H1 (cell line): ENCODE results near the gene DHRS3. TPM values are rescaled to one million over a fixed set of nuclear protein-coding genes. Genes with fewer than 3 reads are reported as not detected.

Experiments used
- CTCF ChIA-PET: fragments of 300-600 bp; sonication (Branson Sonifier 250); formaldehyde crosslinking; loops from one replicate; lab custom pipeline; 2021; ENCODE audit not compliant: partially characterized antibody; lab: Charles Lee
- POLR2A ChIA-PET: fragments of 300-600 bp; sonication (Branson Sonifier 250); formaldehyde crosslinking; loops from one replicate; lab custom pipeline; 2021; ENCODE audit warnings: inconsistent platforms; ENCODE audit not compliant: partially characterized antibody; lab: Charles Lee
- DNase-seq, 2 experiments: peaks; one replicate each; pipeline versions ENCODE4 v3.0.0 to v3.0.0-alpha.2; 2010 to 2022; ENCODE audit warnings: low spot score in 2 of 2, low read depth in 1 of 2, mixed read lengths in 1 of 2
- FAIRE-seq: peaks from 2 replicates; lab custom pipeline; 2011; peaks lifted over from hg19 to GRCh38; lab: Jason Lieb, UNC
- H2AFZ ChIP-seq: 2 replicates; pipeline ENCODE4 v1.8.1; 2012; ENCODE audit warnings: low read length, inconsistent platforms
- H2AK5ac ChIP-seq: 2 replicates; pipeline ENCODE4 v1.6.1; 2013; ENCODE audit warnings: low read depth, low read length
- H2BK120ac ChIP-seq: replicated peaks from 2 replicates; pipeline ENCODE3; 2013; ENCODE audit warnings: low read depth, low read length, inconsistent platforms
- H2BK12ac ChIP-seq: 2 replicates; pipeline ENCODE4 v1.6.1; 2013; ENCODE audit warnings: low read depth, low read length
- H2BK15ac ChIP-seq: 2 replicates; pipeline ENCODE4 v1.6.1; 2013; ENCODE audit warnings: low read length
- H2BK20ac ChIP-seq: 2 replicates; pipeline ENCODE4 v1.6.1; 2013; ENCODE audit warnings: low read length
- H2BK5ac ChIP-seq: 2 replicates; pipeline ENCODE4 v1.6.1; 2013; ENCODE audit warnings: low read depth, low read length
- H3K14ac ChIP-seq: 2 replicates; pipeline ENCODE4 v1.6.1; 2013; ENCODE audit warnings: inconsistent platforms; ENCODE audit not compliant: insufficient read length
- H3K18ac ChIP-seq: 2 replicates; pipeline ENCODE4 v1.6.1; 2013; ENCODE audit warnings: low read length; ENCODE audit errors: extremely low read depth
- H3K23ac ChIP-seq: 2 replicates; pipeline ENCODE4 v1.6.1; 2013; ENCODE audit warnings: inconsistent platforms; ENCODE audit not compliant: insufficient read length
- H3K23me2 ChIP-seq: 2 replicates; pipeline ENCODE4 v1.6.1; 2013; ENCODE audit warnings: low read depth, low read length
- H3K27ac ChIP-seq: 2 replicates; pipeline ENCODE4 v1.6.1; 2011; ENCODE audit warnings: low read depth, low read length, inconsistent platforms
- H3K27me3 ChIP-seq, 4 experiments: replicated peaks in 1 of 4; 1 replicate in 1 of 4; 2 replicates in 3 of 4; pipeline versions ENCODE4 v1.6.1 to v1.8.1; 2011 to 2013; ENCODE audit warnings: low read length in 3 of 4, mild to moderate bottlenecking in 3 of 4, inconsistent platforms in 2 of 4, mixed read lengths in 2 of 4, moderate library complexity in 1 of 4; ENCODE audit not compliant: control insufficient read depth in 3 of 4, insufficient read depth in 3 of 4; ENCODE audit errors: extremely low read depth in 1 of 4
- H3K36me3 ChIP-seq, 4 experiments: 2 replicates each; pipeline versions ENCODE4 v1.6.1 to v1.8.1; 2011 to 2013; ENCODE audit warnings: mild to moderate bottlenecking in 4 of 4, low read length in 3 of 4, moderate library complexity in 2 of 4, control low read depth in 1 of 4, inconsistent platforms in 1 of 4; ENCODE audit not compliant: insufficient read depth in 4 of 4, control insufficient read depth in 2 of 4
- H3K4ac ChIP-seq: replicated peaks from 2 replicates; pipeline ENCODE3; 2013; ENCODE audit warnings: low read length, low read depth, mixed read lengths, inconsistent platforms; ENCODE audit not compliant: insufficient read length
- H3K4me1 ChIP-seq, 4 experiments: replicated peaks in 1 of 4; 1 replicate in 1 of 4; 2 replicates in 3 of 4; pipeline versions ENCODE4 v1.6.1 to v1.8.1; 2011 to 2013; ENCODE audit warnings: low read length in 3 of 4, inconsistent platforms in 2 of 4, mixed read lengths in 1 of 4; ENCODE audit not compliant: insufficient read depth in 4 of 4, control insufficient read depth in 3 of 4
- H3K4me2 ChIP-seq, 2 experiments: 2 replicates each; pipeline versions ENCODE4 v1.6.1 to v1.8.1; 2011 to 2013; ENCODE audit warnings: low read depth in 2 of 2, low read length in 2 of 2, control low read depth in 1 of 2, inconsistent platforms in 1 of 2, mild to moderate bottlenecking in 1 of 2; ENCODE audit not compliant: insufficient read depth in 1 of 2
- H3K4me3 ChIP-seq, 4 experiments: fragments of 200-600, 300-600 bp in 1 of 4; sonication (generic), shearing (Covaris generic), sonication (Bioruptor Twin) in 1 of 4; 2 replicates each; pipeline versions ENCODE4 v1.5.1 to v1.8.1; 2011 to 2016; ENCODE audit warnings: low read length in 4 of 4, low read depth in 3 of 4, control low read depth in 2 of 4, inconsistent platforms in 2 of 4, mild to moderate bottlenecking in 2 of 4, mixed read lengths in 1 of 4, moderate library complexity in 1 of 4; ENCODE audit not compliant: insufficient read depth in 2 of 4; ENCODE audit errors: extremely low read depth in 1 of 4
- H3K56ac ChIP-seq: replicated peaks from 2 replicates; pipeline ENCODE3; 2013; ENCODE audit warnings: low read depth, mild to moderate bottlenecking, mixed read lengths, low read length, inconsistent platforms; ENCODE audit not compliant: insufficient read length
- H3K79me1 ChIP-seq: 2 replicates; pipeline ENCODE4 v1.6.1; 2013; ENCODE audit warnings: low read depth, low read length, control low read depth
- H3K79me2 ChIP-seq, 2 experiments: 2 replicates each; pipeline versions ENCODE4 v1.6.1 to v1.8.1; 2012 to 2013; ENCODE audit warnings: low read length in 2 of 2, mild to moderate bottlenecking in 2 of 2, inconsistent platforms in 1 of 2; ENCODE audit not compliant: insufficient read depth in 2 of 2, control insufficient read depth in 1 of 2
- H3K9ac ChIP-seq, 4 experiments: replicated peaks in 1 of 4; 1 replicate in 1 of 4; 2 replicates in 3 of 4; pipeline versions ENCODE4 v1.6.1 to v1.8.1; 2011 to 2013; ENCODE audit warnings: low read depth in 3 of 4, low read length in 3 of 4, control low read depth in 2 of 4, mild to moderate bottlenecking in 2 of 4, moderate library complexity in 2 of 4, inconsistent platforms in 1 of 4; ENCODE audit errors: extremely low read depth in 1 of 4
- H3K9me3 ChIP-seq, 2 experiments: 2 replicates each; pipeline versions ENCODE4 v1.6.1 to v1.8.1; 2012 to 2013; ENCODE audit warnings: mild to moderate bottlenecking in 2 of 2, moderate library complexity in 2 of 2, control low read depth in 1 of 2, inconsistent platforms in 1 of 2, low read depth in 1 of 2, low read length in 1 of 2, mixed read lengths in 1 of 2; ENCODE audit not compliant: insufficient read depth in 2 of 2
- H4K20me1 ChIP-seq, 2 experiments: replicated peaks in 1 of 2; 2 replicates each; pipeline versions ENCODE3 to v1.8.1; 2011 to 2013; ENCODE audit warnings: inconsistent platforms in 2 of 2, low read length in 2 of 2, mild to moderate bottlenecking in 1 of 2; ENCODE audit not compliant: insufficient read depth in 2 of 2, control insufficient read depth in 1 of 2
- H4K5ac ChIP-seq: 2 replicates; pipeline ENCODE4 v1.6.1; 2013; ENCODE audit warnings: low read length, low read depth, mixed read lengths, inconsistent platforms; ENCODE audit not compliant: insufficient read length
- H4K8ac ChIP-seq: 2 replicates; pipeline ENCODE4 v1.8.0; 2013; ENCODE audit warnings: mild to moderate bottlenecking, moderate library complexity, low read length, inconsistent platforms; ENCODE audit not compliant: insufficient read depth; ENCODE audit errors: extremely low read depth
- H4K91ac ChIP-seq: replicated peaks from 2 replicates; pipeline ENCODE3; 2013; ENCODE audit warnings: low read length, mixed read lengths, inconsistent platforms; ENCODE audit not compliant: insufficient read length
- BCL11A ChIP-seq, 2 experiments: IDR thresholded peaks; one replicate each; pipeline ENCODE4 v1.6.1; 2011; ENCODE audit warnings: low read depth in 2 of 2, low read length in 2 of 2, mild to moderate bottlenecking in 2 of 2
- CHD1 ChIP-seq: IDR thresholded peaks from 2 replicates; pipeline ENCODE4 v1.6.1; 2012; ENCODE audit warnings: low read depth, low read length, improper control_type of control experiment
- CREB1 ChIP-seq: IDR thresholded peaks from 2 replicates; pipeline ENCODE4 v1.6.1; 2012; ENCODE audit warnings: inconsistent platforms
- HDAC6 ChIP-seq: IDR thresholded peaks from one replicate; pipeline ENCODE4 v1.7.1; 2012; ENCODE audit warnings: low read depth, mild to moderate bottlenecking, inconsistent platforms, low read length, moderate library complexity
- PHF8 ChIP-seq: fragments of 200-600 bp; sonication (generic); conservative IDR thresholded peaks from 2 replicates; pipeline ENCODE4 v1.7.1; 2012; ENCODE audit warnings: low read depth, mild to moderate bottlenecking, inconsistent platforms, low read length, moderate library complexity
- POLR2A ChIP-seq, 2 experiments: IDR thresholded peaks; 1 replicate in 1 of 2; 2 replicates in 1 of 2; pipeline ENCODE4 v1.6.1; 2011; ENCODE audit warnings: low read depth in 2 of 2, low read length in 2 of 2, mild to moderate bottlenecking in 2 of 2; ENCODE audit errors: control extremely low read depth in 1 of 2
- RBBP5 ChIP-seq: IDR thresholded peaks from 2 replicates; pipeline ENCODE4 v1.7.1; 2012; ENCODE audit warnings: low read depth, mild to moderate bottlenecking, inconsistent platforms, low read length, moderate library complexity, borderline replicate concordance
- SUZ12 ChIP-seq: fragments of 200-600 bp; sonication (generic); IDR thresholded peaks from 2 replicates; pipeline ENCODE4 v1.6.1; 2012; ENCODE audit warnings: mild to moderate bottlenecking, inconsistent platforms, low read length, moderate library complexity, mixed read lengths
- YY1 ChIP-seq: IDR thresholded peaks from 2 replicates; pipeline ENCODE4 v1.6.1; 2011; ENCODE audit warnings: low read depth, mild to moderate bottlenecking, low read length
- WGBS, 2 experiments: shearing (Covaris generic) in 1 of 2; methylation state at CpG; one replicate each; pipeline versions ENCODE4 v1.1.6 to v1.1.7; 2013 to 2015; ENCODE audit warnings: low lambda C conversion rate in 2 of 2, mixed read lengths in 2 of 2, inconsistent platforms in 1 of 2, low coverage in 1 of 2, missing lambda C conversion rate in 1 of 2; ENCODE audit not compliant: insufficient replicate concordance in 2 of 2, insufficient coverage in 1 of 2, insufficient read length in 1 of 2; ENCODE audit errors: extremely low coverage in 1 of 2, missing lambda C conversion rate in 1 of 2; 5-methylcytosine and 5-hydroxymethylcytosine counted together
- polyA plus RNA-seq, 7 experiments: library from polyadenylated mRNA; depleted of rRNA in 3 of 7; stranded (reverse) in 5 of 7; unstranded in 2 of 7; fragments of >200 nt in 5 of 7; fragments of 200-250 nt in 2 of 7; gene quantifications; 1 replicate in 5 of 7; 2 replicates in 1 of 7; 4 replicates in 1 of 7; pipeline versions ENCODE4 v1.2.1 to v1.2.3, GENCODE V29; 2011 to 2013; ENCODE audit warnings: missing spikeins in 2 of 7, mixed read lengths in 2 of 7
- total RNA-seq: library from RNA; stranded (reverse); fragmentation: NEBNext Ultra II Directional; extraction: Animal tissue kit (Norgen Biotek cat#: 25700); gene quantifications from 2 replicates; pipeline ENCODE4 v1.2.1, GENCODE V29; 2021
- TF ChIP-seq, protein P1 (sequence below): IDR thresholded peaks from 2 replicates; pipeline ENCODE4 v1.6.1; 2011; ENCODE audit warnings: low read depth, mild to moderate bottlenecking, low read length; ENCODE audit not compliant: insufficient read depth

The DHRS3 gene
- total and polyA plus RNA-seq, 2 of the 8 experiments (the other 6 are each of a cell fraction or from before 2014, with no cell fraction given) = 32.5 to 36.4 TPM

- no peak for FAIRE-seq
- no peak overlapping the region for H3K27ac ChIP-seq
Observed at GRCh38 chr1:12631571-12631970, 13.6 kb upstream of the DHRS3 start.

More at GRCh38 chr1:12631571-12631970, 13.6 kb upstream of the DHRS3 start:
- Histone ChIP-seq H2BK12ac (peak overlapping the region; percentile 100; the same call in 1 of the 2 replicates), H3K23ac (no peak overlapping the region), H3K36me3 (no peaks in the 10 kb centered on the region), H2BK15ac (0 out of 2 replicates have a peak overlapping the region, but pooled peaks have one; percentile 47), H4K20me1 (no peaks in the 10 kb centered on the region), H4K5ac (peak overlapping the region; percentile 42), H3K18ac (peak overlapping the region; percentile 100), H2BK120ac (peak overlapping the region; percentile 75), H3K4me3 (no peak overlapping the region), H3K79me1 (no peaks in the 10 kb centered on the region), H3K9me3 (no peaks in the 10 kb centered on the region; a peak in 1 of 4 replicates), H3K4me1 (peaks cover 12 to 34% (median 22%) of the 10 kb centered on the region in 4 experiments), H3K14ac (no peak overlapping the region), H3K23me2 (no peaks in the 10 kb centered on the region), H2BK20ac (peak overlapping the region; percentile 74; the same call in 1 of the 2 replicates), H2AFZ (no peak overlapping the region), H4K8ac (no peak overlapping the region), H3K9ac (no peak overlapping the region), H3K27me3 (no peaks in the 10 kb centered on the region), H3K4ac (peak overlapping the region; percentile 65), H3K79me2 (no peaks in the 10 kb centered on the region), H4K91ac (peak overlapping the region; percentile 90), H3K56ac (no peak overlapping the region), H2AK5ac (peak overlapping the region; percentile 76; the same call in 1 of the 2 replicates), H3K4me2 (no peak overlapping the region), H2BK5ac (peak overlapping the region; percentile 99; the same call in 1 of the 2 replicates)
- POLR2A ChIA-PET = interaction anchor here (0.6 to 2.5 kb wide), 4 partner anchors 12 to 41 kb away, joined by 3 to 13 read pairs (median 4); no protein-coding TSS in a partner anchor
- 90% methylated on average over 8 of the region's 8 CpGs; no CpG with 5 or more reads in 1 of the 2 experiments for WGBS, 2 experiments
- DNase-seq = no peak
- no peak for TF ChIP-seq SUZ12
- TF ChIP-seq BCL11A (IDR thresholded peaks at IDR 0.05; ENCODE audit: low read depth in 2 of 2, low read length in 2 of 2) = no peak
- TF ChIP-seq CHD1 = no peak
- no peak for TF ChIP-seq CREB1
- TF ChIP-seq YY1 = no peak
- TF ChIP-seq HDAC6 = no peak
- TF ChIP-seq POLR2A (IDR thresholded peaks at IDR 0.05; ENCODE audit: control extremely low read depth in 1 of 2, low read depth in 2 of 2, low read length in 2 of 2) = no peak
- TF ChIP-seq, protein P1, sequence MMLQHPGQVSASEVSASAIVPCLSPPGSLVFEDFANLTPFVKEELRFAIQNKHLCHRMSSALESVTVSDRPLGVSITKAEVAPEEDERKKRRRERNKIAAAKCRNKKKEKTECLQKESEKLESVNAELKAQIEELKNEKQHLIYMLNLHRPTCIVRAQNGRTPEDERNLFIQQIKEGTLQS = no peak
- no peak for TF ChIP-seq PHF8
- TF ChIP-seq RBBP5 = no peak
- CTCF ChIA-PET = interaction anchor here (0.9 to 3.3 kb wide), 8 partner anchors 10 to 93 kb away, joined by 3 to 20 read pairs (median 3); partner anchors contain the start of gene DHRS3
